Activated naive CD8-positive, alpha-beta T cell treated with anti-CD3 and anti-CD28 coated beads for 36 hours (primary cell): ENCODE data around the gene SNTA1. TPM values are rescaled to one million over a fixed set of nuclear protein-coding genes. Genes with fewer than 3 reads are reported as not detected.

Experiments
- DNase-seq: peaks from one replicate; pipeline ENCODE4 v3.0.0; 2021
- H3K27ac Mint-ChIP-seq: one replicate; pipeline ENCODE4 v1.8.0; 2022; ENCODE audit warnings: mild to moderate bottlenecking, moderate library complexity, mixed read lengths
- H3K27me3 Mint-ChIP-seq: one replicate; pipeline ENCODE4 v1.8.0; 2022; ENCODE audit warnings: mild to moderate bottlenecking, mixed read lengths
- H3K36me3 Mint-ChIP-seq: one replicate; pipeline ENCODE4 v1.8.0; 2021; ENCODE audit warnings: mild to moderate bottlenecking, mixed read lengths
- H3K4me1 Mint-ChIP-seq: one replicate; pipeline ENCODE4 v1.8.0; 2021; ENCODE audit warnings: mixed read lengths
- H3K4me3 Mint-ChIP-seq: one replicate; pipeline ENCODE4 v1.8.0; 2022; ENCODE audit warnings: mild to moderate bottlenecking, moderate library complexity, mixed read lengths
- H3K9me3 Mint-ChIP-seq: one replicate; pipeline ENCODE4 v1.8.0; 2022; ENCODE audit warnings: mixed read lengths
- total RNA-seq, 2 experiments: library from RNA; stranded (reverse); gene quantifications; one replicate each; pipeline ENCODE4 v1.2.3, GENCODE V29; 2021

The SNTA1 gene
- total RNA-seq, 2 experiments from 2014 or later = 4.0 to 4.7 TPM

GRCh38 chr20:33419140-33419974 is 24.2 kb downstream of the SNTA1 start:
- DNase-seq = no peak
- H3K4me1 Mint-ChIP-seq = no peaks in the 10 kb centered on the region
- H3K36me3 Mint-ChIP-seq = no peaks in the 10 kb centered on the region
- H3K27me3 Mint-ChIP-seq = no peaks in the 10 kb centered on the region
- H3K4me3 Mint-ChIP-seq = no peak overlapping the region
- H3K9me3 Mint-ChIP-seq = no peaks in the 10 kb centered on the region
- no peak overlapping the region for H3K27ac Mint-ChIP-seq

GRCh38 chr20:33418033-33418432 is 25.5 kb downstream of the SNTA1 start:
- no peaks in the 10 kb centered on the region for H3K4me1 Mint-ChIP-seq

GRCh38 chr20:33415948-33416347 is 27.6 kb downstream of the SNTA1 start:
- no peak overlapping the region for H3K4me3 Mint-ChIP-seq
- no peaks in the 10 kb centered on the region for H3K27me3 Mint-ChIP-seq
- H3K36me3 Mint-ChIP-seq = no peaks in the 10 kb centered on the region
- H3K4me1 Mint-ChIP-seq = no peaks in the 10 kb centered on the region
- DNase-seq = no peak
- no peak overlapping the region for H3K27ac Mint-ChIP-seq
- no peaks in the 10 kb centered on the region for H3K9me3 Mint-ChIP-seq

More at GRCh38 chr20:33418033-33418432, 25.5 kb downstream of the SNTA1 start:
- no peak for DNase-seq
- Mint-ChIP-seq H3K27me3 (no peaks in the 10 kb centered on the region), H3K9me3 (no peaks in the 10 kb centered on the region), H3K4me3 (no peak overlapping the region), H3K27ac (no peak overlapping the region), H3K36me3 (no peaks in the 10 kb centered on the region)

GRCh38 chr20:33412484-33412838 is 31.1 kb downstream of the SNTA1 start:
- H3K9me3 Mint-ChIP-seq = no peaks in the 10 kb centered on the region
- peaks cover under 1% of the 10 kb centered on the region for H3K36me3 Mint-ChIP-seq
- H3K4me3 Mint-ChIP-seq = no peak overlapping the region
- H3K4me1 Mint-ChIP-seq = no peaks in the 10 kb centered on the region
- no peak for DNase-seq
- H3K27me3 Mint-ChIP-seq = no peaks in the 10 kb centered on the region
- H3K27ac Mint-ChIP-seq = no peak overlapping the region

GRCh38 chr20:33411711-33412483 is 31.7 kb downstream of the SNTA1 start:
- no peak overlapping the region for H3K27ac Mint-ChIP-seq

GRCh38 chr20:33411242-33411641 is 32.3 kb downstream of the SNTA1 start:
- H3K9me3 Mint-ChIP-seq = no peaks in the 10 kb centered on the region

More at GRCh38 chr20:33411711-33412483, 31.7 kb downstream of the SNTA1 start:
- Mint-ChIP-seq H3K4me3 (no peak overlapping the region), H3K4me1 (no peaks in the 10 kb centered on the region), H3K27me3 (no peaks in the 10 kb centered on the region), H3K9me3 (no peaks in the 10 kb centered on the region), H3K36me3 (peaks cover 7% of the 10 kb centered on the region)
- DNase-seq = no peak

GRCh38 chr20:33410081-33410742 is 33.4 kb downstream of the SNTA1 start:
- Mint-ChIP-seq H3K4me3 (no peak overlapping the region), H3K4me1 (no peaks in the 10 kb centered on the region), H3K27ac (no peak overlapping the region), H3K36me3 (peaks cover 7% of the 10 kb centered on the region), H3K27me3 (no peaks in the 10 kb centered on the region), H3K9me3 (no peaks in the 10 kb centered on the region)
- no peak for DNase-seq

More at GRCh38 chr20:33411242-33411641, 32.3 kb downstream of the SNTA1 start:
- Mint-ChIP-seq H3K36me3 (peaks cover 7% of the 10 kb centered on the region), H3K27me3 (no peaks in the 10 kb centered on the region), H3K4me1 (no peaks in the 10 kb centered on the region), H3K4me3 (no peak overlapping the region), H3K27ac (no peak overlapping the region)
- DNase-seq = no peak

GRCh38 chr20:33408716-33409654 is 34.6 kb downstream of the SNTA1 start:
- no peak overlapping the region for H3K27ac Mint-ChIP-seq
- no peaks in the 10 kb centered on the region for H3K9me3 Mint-ChIP-seq
- H3K36me3 Mint-ChIP-seq = peaks cover 7% of the 10 kb centered on the region
- H3K4me1 Mint-ChIP-seq = peaks cover 1% of the 10 kb centered on the region
- H3K4me3 Mint-ChIP-seq = no peak overlapping the region
- DNase-seq = no peak
- H3K27me3 Mint-ChIP-seq = no peaks in the 10 kb centered on the region

- Mint-ChIP-seq H3K27ac (no peak overlapping the region), H3K4me3 (no peak overlapping the region), H3K4me1 (peaks cover 4% of the 10 kb centered on the region), H3K27me3 (no peaks in the 10 kb centered on the region), H3K9me3 (no peaks in the 10 kb centered on the region), H3K36me3 (peaks cover 8% of the 10 kb centered on the region)
- DNase-seq = no peak
These were observed 35.2 kb downstream of the SNTA1 start for GRCh38 chr20:33408313-33408712.

GRCh38 chr20:33407796-33408195 is 35.8 kb downstream of the SNTA1 start:
- no peak for DNase-seq
- peaks cover 4% of the 10 kb centered on the region for H3K4me1 Mint-ChIP-seq
- no peak overlapping the region for H3K4me3 Mint-ChIP-seq
- H3K9me3 Mint-ChIP-seq = no peaks in the 10 kb centered on the region
- H3K36me3 Mint-ChIP-seq = peaks cover 8% of the 10 kb centered on the region
- no peak overlapping the region for H3K27ac Mint-ChIP-seq
- no peaks in the 10 kb centered on the region for H3K27me3 Mint-ChIP-seq

- H3K4me1 Mint-ChIP-seq = peaks cover 9% of the 10 kb centered on the region
- H3K36me3 Mint-ChIP-seq = peaks cover 8% of the 10 kb centered on the region
- H3K4me3 Mint-ChIP-seq = no peak overlapping the region
- no peak overlapping the region for H3K27ac Mint-ChIP-seq
- H3K27me3 Mint-ChIP-seq = no peaks in the 10 kb centered on the region
- no peaks in the 10 kb centered on the region for H3K9me3 Mint-ChIP-seq
- DNase-seq = no peak
These were observed 36.3 kb downstream of the SNTA1 start for GRCh38 chr20:33407251-33407650.

GRCh38 chr20:33404281-33404680 is 39.3 kb downstream of the SNTA1 start:
- H3K36me3 Mint-ChIP-seq = peaks cover 8% of the 10 kb centered on the region
- peaks cover 27% of the 10 kb centered on the region for H3K4me1 Mint-ChIP-seq
- DNase-seq = no peak
- no peak overlapping the region for H3K4me3 Mint-ChIP-seq
- H3K27me3 Mint-ChIP-seq = no peaks in the 10 kb centered on the region
- no peaks in the 10 kb centered on the region for H3K9me3 Mint-ChIP-seq
- H3K27ac Mint-ChIP-seq = no peak overlapping the region

- DNase-seq = peak; percentile 13
- Mint-ChIP-seq H3K9me3 (no peaks in the 10 kb centered on the region), H3K36me3 (peaks cover 2% of the 10 kb centered on the region), H3K27ac (peak overlapping the region; percentile 89), H3K4me3 (peak overlapping the region; percentile 95), H3K4me1 (peaks cover 42% of the 10 kb centered on the region), H3K27me3 (no peaks in the 10 kb centered on the region)
These were observed 41.6 kb downstream of the SNTA1 start for GRCh38 chr20:33401921-33402369.

- no peaks in the 10 kb centered on the region for H3K27me3 Mint-ChIP-seq
- DNase-seq = peak; percentile 84
- peak within 1 kb of the TSS; percentile 89 for H3K27ac Mint-ChIP-seq
- H3K4me1 Mint-ChIP-seq = peaks cover 45% of the 10 kb centered on the region
- H3K4me3 Mint-ChIP-seq = peak within 1 kb of the TSS; percentile 95
- no peaks in the 10 kb centered on the region for H3K9me3 Mint-ChIP-seq
- peaks cover 2% of the 10 kb centered on the region for H3K36me3 Mint-ChIP-seq
These were observed 42.2 kb downstream of the SNTA1 start, which contains the start of gene CDK5RAP1 for GRCh38 chr20:33401184-33401920. CDK5RAP1 (minus strand) TSS chr20:33401519; CDS start chr20:33397064, 4,455 bp downstream.
